22Rv1 (cell line): Measurements from ENCODE around the gene BRD8.

Experiments used
- CTCF ChIP-seq: fragments of 450-650 bp; IDR thresholded peaks from 2 replicates; pipeline ENCODE4 v1.5.1; 2017; ENCODE audit warnings: mild to moderate bottlenecking
- ZFX ChIP-seq: fragments of 450-650 bp; IDR thresholded peaks from 2 replicates; pipeline ENCODE4 v1.6.1; 2017; ENCODE audit warnings: antibody characterized with exemption, borderline replicate concordance

DNA sequence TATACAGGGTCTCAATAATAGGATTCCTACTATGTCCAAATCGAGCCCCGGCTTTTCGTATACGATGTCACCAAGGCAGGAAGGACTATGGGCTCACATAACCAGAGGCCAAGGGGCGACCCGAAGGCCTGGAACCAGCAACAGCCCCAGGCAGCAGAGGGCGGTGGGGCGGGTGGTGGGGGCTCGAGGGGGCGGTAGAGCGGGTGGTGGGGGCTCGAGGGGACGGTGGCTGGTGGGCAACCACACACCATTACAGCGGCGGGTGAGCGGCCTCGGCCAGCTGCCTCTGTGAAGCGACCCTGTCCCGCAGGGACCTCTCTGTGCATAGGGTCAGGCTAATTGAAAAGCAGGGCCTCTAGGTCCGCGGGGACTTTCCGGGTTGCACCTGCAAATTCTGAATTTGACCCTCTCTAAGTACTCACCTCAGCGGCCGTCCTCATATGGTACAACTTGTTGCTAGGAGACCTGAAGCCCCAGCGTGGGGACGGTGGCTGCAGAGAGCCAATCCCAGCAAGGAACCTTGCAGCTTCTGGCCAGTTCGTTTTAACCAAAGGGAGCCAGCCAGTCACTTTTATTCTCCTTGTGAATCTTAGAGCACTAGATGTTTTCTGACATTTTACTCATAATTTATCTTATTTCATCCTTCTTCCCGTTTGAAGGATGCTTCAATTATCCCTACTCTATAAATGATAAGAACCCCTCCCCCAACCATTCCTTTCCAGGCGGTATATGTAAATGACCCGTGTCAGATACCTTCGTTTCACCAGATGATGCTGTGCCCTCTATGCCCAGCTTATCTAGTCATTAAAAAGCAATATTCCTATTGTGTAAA lies 39.3 kb downstream of the BRD8 start, which contains the start of gene NME5:
- TF ChIP-seq ZFX: no peak
- no peak for TF ChIP-seq CTCF
